GM19240 (cell line): ENCODE measurements around the gene CHMP2A.
"Not testable (repeated sequence)": the region's sequence is repeated elsewhere in the genome, so short reads cannot be mapped to it uniquely, and the experiment has no call there.

Experiments
- DNase-seq: peaks from one replicate; pipeline ENCODE4 v3.0.0; 2011; ENCODE audit warnings: low spot score; ENCODE audit not compliant: insufficient read length

Gene CHMP2A

DNA sequence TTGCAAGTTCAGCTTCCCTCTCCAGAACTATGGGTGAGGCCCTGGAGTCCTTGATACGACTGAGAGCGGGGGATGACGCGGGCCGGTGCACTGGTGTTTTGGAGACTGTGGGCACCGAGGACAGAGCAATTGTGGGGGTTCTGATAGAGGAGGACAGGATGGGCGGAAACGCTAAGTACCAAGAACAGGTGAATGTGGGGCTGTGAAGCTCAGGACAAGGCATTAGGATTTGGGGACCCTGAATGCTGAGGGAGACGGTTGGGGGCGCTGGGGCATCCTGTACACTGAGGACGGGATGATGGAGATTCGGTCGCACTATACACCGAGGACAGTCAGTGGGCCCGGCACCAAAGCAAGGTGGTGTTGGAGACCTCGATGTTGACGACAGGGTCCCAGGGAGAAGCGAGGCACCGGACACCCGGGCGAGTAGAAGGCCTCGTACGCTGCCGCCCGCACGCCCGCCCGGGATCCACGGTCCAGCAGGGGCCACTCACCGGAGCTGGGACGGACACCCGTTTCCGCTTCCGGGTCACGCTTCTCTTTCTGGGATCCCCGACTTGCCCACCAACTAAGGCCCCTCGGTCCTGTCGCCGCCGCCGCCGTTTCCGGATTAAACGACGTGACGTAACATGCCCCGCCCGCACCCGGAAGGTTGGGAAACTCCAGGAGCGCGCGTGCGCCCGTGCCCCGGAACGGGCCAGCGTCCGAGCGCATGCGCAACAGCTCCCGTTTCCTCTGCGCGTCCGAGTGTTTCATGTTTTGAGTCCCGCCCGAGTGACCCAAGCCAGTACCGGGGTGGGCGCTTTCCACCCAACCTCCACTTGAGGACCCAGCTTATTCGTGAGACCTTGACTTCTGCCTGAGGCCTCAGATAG lies at the start of gene CHMP2A:
CHMP2A (minus strand) TSS at position 612 of the 875 bp plus-strand sequence. CDS start 893 bp downstream, outside the sequence.
- peak; percentile 93 for DNase-seq

DNA sequence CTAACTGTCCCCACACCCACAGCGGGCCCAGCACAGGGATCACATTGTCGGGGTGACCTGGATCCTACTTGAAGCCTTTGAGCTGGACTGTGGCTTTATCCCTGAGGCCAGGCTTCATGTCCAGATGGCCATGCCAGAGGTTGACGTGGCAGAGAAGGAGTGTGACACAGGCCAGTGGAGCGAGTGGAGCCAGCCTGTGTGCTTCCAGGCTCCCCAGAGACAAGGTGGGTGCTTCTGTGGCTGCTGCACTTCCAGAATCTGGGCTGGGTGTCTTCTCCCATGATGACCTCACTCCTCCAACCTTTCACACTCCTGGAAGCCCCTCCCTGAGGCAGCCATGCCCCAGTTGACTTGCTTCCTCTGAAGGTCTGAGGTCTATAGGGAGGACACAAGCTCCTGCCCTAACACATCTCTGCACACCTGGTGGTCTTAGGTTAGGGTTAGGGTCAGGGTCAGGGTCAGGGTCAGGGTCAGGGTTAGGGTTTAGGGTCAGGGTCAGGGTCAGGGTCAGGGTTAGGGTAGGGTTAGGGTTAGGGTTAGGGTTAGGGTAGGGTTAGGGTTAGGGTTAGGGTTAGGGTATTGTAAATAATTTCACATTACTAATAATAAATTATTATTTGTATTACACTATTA lies 31.3 kb upstream of the CHMP2A start:
- no peak for DNase-seq

DNA sequence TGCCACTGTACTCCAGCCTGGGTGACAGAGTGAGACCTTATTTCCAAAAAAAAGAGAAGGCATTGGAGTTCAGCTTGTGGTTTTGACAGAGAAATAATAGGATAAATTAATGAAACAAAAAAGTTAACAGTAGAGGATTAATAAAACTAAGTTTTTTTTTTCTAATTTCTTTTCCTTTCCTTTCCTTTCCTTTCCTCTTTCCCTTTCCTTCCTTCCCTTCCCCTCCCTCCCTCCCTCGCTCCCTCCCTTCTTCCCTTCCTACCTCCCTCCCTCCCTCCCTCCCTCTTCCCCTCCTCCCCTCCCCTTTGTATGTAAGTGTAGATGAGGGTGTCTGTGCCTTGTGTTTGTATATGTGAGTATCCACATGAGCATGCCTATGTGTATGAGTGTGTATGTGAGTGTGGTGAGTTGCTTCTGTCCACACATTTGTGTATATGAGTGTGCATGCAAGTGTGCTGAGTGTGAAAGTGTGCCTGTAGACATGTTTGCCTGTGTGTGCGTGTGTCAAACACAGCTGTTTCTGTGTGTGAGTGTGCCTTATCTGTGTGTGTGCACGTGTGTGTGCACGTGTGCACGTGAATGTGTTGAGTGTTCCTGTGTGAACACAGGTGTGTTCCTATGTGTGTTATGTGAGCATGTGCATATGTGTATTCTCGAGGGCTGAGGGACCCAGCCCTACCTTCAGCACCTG lies 30.7 kb upstream of the CHMP2A start:
- no peak for DNase-seq

DNA sequence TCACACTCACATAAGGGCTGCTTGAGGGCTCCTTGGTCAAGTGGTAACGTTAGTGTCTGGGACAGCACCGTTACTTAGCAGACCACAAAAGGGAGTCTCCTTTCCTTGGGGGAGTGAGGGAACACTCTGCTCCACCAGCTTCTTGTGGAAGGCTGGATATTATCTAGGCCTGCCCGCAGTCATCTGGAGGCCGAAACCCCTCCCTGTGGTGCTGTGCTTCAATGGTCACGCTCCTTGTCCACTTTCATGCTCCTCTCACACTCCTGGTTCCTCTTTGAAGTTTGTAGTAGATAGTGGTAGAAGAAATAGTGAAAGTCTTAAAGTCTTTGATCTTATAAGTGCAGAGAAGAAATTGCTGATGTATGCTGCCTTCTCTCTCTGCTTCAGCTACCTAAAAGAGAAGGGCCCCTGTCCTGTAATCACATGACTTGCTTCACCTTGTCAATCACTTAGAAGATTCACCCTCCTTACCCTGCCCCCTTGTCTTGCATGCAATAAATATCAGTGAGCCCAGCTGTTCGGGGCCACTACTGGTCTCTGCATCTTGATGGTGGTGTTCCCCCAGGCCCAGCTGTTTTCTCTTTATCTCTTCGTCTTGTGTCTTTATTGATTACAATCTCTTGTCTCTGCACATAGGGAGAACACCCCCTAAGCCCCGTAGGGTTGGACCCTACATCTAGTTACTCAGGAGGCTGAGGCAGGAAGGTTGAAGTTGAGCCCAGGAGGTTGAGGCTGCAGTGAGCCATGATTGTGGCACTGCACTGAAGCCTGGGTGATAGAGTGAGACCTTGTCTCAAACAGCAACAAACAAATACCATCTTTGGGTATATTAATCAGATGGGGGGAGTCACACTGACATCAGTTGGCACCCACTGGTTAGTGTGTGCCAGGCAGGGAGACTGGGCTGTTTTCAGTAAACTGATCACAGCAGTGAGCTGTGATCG lies 29.9 kb upstream of the CHMP2A start:
- no peak for DNase-seq

DNA sequence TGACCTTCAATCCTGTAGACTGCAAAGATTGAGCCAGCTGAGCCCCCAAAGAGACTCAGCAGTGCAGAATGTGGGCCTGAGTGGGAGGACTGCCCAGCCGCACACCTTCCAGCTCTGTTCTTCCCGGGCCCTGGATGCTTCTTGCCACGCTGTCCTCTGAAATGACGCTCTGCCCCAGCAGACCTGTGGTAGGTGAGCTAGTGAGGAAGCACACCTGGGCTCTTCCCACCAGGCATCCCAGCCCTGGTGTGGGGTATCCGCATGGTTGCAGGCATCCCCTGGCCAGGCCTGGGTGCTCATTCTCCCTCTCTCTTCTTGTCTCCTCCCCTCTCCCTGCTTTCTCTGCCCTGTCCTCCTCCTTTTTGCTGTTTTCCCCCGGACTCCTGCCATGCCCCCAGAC lies 28.1 kb upstream of the CHMP2A start:
- DNase-seq = no peak

- peak; percentile 46 for DNase-seq
These were observed 26.6 kb upstream of the CHMP2A start for GRCh38 chr19:58581227-58582141.

DNA sequence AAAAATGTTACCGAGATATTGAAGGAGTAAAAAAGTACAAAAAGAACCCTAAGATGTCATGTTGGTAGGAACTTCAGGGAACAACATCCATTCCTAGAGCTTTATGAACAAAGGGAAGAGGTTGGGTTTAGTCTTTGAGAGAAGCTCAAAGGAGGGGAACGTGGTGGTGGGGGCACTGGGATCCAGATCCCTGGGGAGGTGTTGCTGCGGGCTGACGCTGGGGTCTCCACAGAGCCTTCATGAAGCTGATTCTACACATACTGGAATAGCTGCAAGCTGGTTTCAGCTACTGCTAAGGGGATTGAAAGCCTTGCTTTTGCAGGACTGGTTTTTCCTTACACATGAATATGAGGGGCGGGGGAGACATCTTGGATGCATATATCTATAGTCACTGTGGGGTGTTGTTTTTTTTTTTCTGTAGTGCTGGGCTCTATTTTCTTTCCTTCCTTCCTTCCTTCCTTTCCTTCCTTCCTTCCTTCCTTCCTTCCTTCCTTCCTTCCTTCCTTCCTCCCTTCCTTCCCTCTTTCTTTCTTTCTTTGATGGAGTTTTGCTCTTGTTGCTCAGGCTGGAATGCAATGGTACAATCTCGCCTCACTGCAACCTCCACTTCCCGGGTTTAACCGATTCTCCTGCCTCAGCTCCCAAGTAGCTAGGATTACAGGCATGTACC lies 24.7 kb upstream of the CHMP2A start:
- DNase-seq = no peak

DNA sequence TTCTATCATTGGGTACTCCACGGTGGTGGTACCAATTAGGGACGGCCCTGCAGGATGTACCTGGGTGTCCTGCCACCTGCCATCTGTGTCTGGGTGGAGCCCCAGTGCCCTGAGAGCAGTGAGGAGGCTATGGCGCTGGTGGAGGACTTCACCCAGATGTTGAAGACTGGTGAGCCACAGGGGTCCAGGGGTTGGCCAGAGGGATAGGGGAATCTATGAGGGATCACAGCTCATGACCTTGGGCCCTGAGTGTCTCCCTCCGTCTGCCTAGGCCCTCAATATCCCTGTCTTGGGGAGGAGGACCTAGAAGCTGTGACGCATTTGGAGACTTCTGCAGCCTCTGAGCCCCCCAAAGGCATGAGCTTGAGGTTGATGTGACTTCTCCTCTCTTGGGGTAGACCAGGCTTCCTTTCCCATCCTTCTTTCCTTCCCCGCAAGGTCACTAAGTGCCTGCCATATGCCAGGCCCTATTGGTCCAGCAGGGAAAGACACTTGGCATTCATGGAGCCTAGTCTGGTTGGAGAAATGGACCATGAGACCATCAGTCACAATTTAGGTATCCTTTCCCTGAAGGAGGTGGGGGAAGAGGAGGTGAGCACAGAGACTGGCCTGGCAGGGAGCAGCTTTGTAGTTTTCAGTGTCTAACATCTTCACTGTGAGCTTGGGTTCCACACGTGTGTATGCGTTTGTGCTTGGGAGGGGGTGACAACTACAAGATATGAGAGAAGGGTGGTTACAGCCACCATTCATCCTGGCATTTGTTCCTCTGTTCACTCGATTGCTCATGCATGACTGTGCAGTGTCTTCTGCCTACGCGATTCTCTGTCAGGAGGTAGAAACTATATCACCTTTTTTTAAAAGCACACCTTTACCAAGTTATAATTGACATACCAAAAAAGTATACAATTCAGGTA lies 23.4 kb upstream of the CHMP2A start:
- DNase-seq = no peak

DNA sequence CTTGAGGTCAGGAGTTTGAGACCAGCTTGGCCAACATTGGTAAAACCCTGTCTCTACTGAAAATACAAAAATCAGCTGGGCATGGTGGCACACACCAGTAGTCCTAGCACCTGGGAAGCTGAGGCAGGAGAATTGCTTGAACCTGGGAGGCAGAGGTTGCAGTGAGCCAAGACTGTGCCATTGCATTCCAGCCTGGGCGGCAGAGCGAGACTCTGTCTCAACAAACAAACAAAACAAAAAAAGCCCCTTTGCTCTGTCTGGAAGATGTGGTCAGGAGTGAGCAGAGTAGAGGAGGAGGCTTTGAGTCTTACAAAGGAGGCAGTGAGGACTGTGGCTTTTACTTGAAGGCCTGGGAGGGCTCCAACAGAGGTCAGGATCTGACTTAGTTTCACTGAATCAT lies 22.7 kb upstream of the CHMP2A start:
- DNase-seq = not testable (repeated sequence)

DNA sequence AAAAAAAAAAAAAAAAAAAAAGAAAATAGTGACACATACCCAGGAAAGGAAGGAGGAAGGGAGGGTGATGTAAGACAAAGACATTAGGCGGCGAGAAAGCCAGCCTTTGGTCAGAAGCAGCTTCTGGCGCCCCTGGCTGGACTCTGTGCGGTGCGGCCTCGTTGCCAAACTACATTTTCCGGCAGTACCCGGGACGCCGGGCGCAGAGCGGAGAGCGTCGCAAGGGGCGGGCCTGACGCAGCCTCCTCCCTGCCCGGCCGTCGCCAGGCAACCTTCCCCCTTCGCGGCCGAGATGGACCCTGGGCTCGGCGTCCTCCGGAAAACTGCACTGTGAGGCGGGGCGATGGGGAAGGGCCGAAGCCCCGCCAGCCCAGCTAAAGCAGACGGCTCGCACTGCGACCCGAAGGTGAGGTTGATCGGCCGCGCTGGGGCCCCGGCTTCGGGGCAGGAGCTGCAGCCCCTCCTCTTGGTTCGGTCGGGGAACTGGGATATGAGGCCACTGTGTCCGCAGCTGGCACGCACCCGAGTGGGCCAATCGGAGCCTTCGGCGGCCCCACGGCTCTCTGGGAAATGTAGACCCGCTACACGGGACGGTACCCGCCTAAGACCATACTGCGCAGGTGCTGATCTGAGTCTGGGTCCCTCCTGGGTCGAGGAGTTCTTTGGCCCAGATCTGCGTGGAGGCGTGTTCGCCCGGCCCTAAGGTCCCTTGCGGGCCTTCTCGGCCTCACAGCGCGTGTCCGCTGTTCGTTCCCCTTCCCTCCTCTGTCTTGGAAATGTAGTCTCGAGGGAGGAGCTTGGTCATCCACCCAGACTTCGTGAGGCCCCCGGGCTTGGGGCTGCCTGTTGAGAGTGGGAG lies 20.5 kb upstream of the CHMP2A start:
- DNase-seq = peak; percentile 58

DNA sequence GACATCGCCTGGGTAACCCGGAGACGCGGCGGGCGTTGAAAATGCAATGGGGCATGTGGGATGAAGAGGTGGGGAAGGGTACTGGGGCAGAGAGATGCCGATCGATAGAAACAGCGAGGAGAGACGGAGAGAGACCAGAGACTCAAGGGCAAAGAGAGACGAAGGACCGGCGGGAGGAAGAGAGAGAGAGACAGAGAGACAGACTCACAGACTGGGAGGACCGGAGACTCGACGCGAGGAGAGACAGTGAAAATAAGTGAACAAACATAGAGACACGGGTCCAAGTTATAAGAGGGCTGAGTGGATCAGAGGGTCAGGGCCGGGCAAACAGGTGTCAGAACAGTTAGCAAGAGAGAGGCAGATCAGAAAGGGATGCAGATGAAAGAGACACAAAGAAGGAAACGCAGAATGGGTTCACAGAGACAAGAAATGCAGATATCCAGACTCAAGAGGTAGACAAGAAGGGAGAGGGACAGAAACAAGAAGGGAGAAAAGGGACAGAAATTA lies 18.8 kb upstream of the CHMP2A start:
- DNase-seq = no peak

- DNase-seq = peak; percentile 93
These were observed 18.1 kb upstream of the CHMP2A start, which contains the start of gene MZF1 for GRCh38 chr19:58572818-58573657. MZF1 (minus strand) TSS chr19:58573335; CDS start chr19:58571389, 1,946 bp downstream.

DNA sequence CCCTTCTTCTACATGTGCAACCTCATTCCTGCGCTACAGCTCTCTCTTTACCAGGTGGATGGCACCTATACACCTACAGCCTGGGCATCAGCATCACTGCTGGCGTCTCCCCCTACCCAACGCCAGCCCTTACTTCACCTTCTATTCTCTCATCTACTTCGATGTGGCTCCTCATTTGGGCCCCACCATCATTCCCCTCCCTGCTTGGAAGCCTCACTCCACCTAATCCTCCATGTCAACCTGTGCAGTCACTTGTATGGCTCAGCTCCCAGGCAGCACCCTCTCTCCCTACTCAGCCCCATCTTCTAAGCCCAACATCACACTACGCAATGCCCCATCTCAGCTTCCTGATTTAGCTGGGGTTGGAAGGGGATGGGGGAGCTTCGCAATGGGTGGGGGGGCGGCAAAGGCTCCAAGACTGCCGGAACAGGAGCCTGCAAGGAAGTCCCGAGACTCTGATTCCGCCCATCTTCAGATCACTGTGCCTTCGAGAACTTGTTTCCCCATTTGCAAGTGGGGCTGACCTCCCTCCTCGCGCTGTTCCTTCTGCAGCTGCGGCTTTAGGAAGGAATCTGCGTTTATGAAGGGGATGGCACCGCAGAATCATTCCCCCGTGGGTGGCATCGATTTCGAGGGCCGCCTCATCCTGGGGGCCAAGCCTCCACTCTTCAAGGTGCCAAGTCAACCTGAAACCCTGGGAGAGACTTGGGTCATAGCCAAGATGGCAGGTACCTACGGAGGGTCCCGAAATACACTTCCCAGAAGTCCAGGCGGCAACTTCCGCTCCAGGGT lies 17.3 kb upstream of the CHMP2A start:
- no peak for DNase-seq

DNA sequence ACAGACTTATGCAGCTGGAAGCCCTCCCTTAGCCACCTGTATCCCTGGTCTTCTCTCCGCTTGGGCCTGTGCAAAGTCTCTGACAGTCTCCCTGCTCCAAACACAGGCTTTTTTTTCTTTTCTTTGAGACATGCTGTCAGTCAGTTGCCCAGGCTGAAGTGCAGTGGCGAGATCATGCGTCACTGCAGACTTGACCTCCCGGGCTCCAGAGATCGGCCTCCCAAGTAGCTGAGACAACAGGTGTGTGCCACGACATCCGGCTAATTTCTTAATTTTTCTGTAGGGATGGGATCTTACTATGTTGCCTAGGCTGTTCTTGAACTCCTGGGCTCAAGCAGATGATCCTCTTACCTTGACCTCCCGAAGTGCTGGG lies 16.7 kb upstream of the CHMP2A start:
- DNase-seq = no peak

- no peak for DNase-seq
These were observed 16.1 kb upstream of the CHMP2A start for GRCh38 chr19:58570770-58571574.
